CD4-positive, alpha-beta T cell treated with Interleukin-15 for 4 hours (primary cell): ENCODE measurements around the gene CFAP46.

Experiments used
- DNase-seq: peaks from one replicate; pipeline ENCODE4 v3.0.0-alpha.2; 2020; ENCODE audit warnings: low spot score

CFAP46 gene

GRCh38 chr10:132942101-132943057 lies at the start of gene CFAP46:
CFAP46 (minus strand) TSS chr10:132942570; CDS start chr10:132942484, 86 bp downstream.
- no peak for DNase-seq

- no peak for DNase-seq
These were observed 49.5 kb upstream of the CFAP46 start for GRCh38 chr10:132991706-132992432.

GRCh38 chr10:132990684-132991545 lies 48.5 kb upstream of the CFAP46 start:
- no peak for DNase-seq

- DNase-seq, result no peak
These were observed 47.4 kb upstream of the CFAP46 start for GRCh38 chr10:132989476-132990415.

DNA sequence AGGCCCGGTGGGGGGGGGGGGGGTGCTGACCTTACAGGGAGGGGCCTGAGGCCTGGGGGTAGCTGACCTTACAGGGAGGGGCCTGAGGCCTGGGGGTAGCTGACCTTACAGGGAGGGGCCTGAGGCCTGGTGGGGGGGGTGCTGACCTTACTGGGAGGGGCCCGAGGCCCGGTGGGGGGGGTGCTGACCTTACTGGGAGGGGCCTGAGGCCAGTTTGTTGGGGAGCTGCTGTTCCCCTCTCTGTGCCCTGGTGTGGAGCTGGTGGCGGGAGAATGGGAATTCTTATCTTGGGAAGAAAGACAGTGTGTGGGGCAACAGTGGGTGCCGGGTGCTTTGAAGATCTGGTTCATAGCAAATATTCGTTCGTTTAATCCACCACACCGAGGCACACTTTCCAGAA lies 46.6 kb upstream of the CFAP46 start:
- no peak for DNase-seq

- DNase-seq, result no peak
These were observed 45.6 kb upstream of the CFAP46 start for GRCh38 chr10:132987671-132988571.

- no peak for DNase-seq
These were observed 44.6 kb upstream of the CFAP46 start for GRCh38 chr10:132986978-132987377.

DNA sequence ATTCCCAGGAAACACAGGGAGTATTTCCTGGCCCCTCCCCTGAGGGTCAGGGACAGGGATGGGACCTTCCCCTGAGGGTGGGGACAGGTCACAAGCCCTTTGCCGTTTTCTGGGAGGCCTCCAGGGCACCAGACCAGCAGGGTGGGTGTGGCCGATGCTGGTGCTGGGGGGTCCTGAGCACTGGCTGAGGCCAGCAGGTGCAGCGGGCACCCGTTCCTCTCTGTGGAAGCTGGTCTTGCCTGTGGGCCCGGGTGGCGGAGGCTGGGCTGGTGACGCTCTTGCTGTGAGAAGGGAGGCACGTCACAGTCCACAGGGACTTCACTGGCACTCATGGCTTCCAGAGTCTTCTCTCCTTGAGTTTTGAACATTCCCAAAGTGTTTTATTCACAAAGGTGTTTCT lies 44.2 kb upstream of the CFAP46 start:
- no peak for DNase-seq

DNA sequence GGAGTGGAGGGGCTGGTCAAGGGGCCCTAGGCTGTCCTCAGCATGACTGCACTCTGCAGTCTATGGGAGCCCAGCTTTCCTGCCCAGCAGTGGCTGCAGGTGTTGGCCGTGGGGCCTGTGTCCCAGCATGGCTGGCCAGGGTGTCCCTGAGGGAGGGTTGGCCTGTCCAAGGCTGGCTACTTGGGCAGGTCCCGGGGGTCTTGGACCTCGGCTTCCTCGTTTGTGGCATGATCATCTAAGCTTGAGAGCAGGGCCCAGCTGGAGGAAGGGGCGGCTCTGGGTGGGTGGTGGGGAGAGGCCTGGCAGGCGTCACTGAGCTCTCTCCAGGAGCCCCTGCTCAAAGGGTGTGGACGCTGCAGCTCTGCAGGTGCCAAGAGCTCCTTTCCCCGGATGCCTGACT lies 43.7 kb upstream of the CFAP46 start:
- no peak for DNase-seq

DNA sequence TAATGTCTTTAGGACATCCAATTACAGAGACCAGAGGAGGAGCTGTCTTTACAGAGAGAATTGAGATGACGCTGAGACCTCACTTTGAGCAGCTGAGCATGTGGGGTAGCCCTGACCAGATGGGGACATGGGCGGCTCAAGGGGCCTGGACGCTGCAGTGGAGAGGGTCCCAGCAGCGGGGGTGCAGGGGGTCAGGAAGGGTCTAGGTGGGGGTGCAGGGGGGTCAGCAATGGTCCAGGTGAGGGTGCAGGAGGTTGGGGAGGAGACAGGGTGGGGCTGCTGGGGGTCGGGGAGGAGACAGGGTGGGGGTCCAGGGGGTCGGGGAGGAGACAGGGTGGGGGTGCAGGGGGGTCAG lies 43.2 kb upstream of the CFAP46 start:
- DNase-seq, result no peak

DNA sequence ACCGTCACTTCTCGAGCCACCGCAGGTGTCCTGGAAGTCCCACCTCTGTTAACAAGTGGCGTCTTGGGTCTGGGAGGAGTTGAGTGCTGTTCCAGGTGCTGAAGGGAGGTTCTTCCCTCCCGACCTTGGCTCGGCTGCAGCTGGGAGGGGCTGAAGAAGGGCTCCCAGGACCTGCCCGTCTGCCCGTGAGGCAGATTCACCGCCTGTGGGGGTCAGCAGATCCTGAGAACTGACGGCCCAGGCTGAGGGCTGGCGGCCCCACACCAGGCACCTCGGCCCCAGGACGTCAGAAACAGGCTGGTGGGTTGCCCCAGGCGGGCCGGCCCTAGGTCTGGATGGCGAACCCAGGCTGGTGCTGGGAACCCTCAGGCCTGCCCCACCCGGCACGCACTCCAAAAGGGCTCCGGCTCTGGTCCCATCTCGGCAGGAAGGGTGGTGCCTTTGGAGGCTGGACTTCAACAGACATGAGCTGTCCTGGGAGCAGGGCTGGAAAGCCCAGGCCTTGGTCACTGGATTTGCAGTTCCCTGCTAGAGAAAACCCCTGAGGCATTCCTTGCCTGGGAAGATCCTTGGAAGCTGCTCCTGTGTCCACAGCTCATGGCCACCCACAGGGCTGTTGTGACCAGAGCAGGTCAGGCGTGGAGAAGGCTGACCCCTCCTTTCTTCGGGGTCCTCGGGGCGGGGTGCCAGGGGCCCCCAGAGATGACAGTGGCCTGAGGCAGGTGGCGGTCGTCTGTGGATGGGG lies 42.6 kb upstream of the CFAP46 start:
- no peak for DNase-seq

DNA sequence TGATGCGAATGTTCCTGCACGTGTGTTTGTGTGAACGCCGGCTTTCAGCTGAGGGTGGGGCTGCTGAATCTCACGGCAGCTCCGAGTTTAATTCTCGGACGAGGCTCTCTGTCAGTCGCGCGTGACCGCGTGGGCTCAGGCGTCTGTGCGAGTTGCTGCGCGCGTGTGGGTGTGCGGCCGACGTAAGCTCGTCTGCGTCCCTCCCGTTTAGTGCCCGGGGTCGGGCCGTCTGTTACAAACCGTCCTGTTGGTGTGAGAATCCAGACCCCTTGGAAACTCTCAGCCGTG lies 41.6 kb upstream of the CFAP46 start:
- DNase-seq, result no peak

GRCh38 chr10:132983252-132984007 lies 41.1 kb upstream of the CFAP46 start:
- DNase-seq, result no peak

DNA sequence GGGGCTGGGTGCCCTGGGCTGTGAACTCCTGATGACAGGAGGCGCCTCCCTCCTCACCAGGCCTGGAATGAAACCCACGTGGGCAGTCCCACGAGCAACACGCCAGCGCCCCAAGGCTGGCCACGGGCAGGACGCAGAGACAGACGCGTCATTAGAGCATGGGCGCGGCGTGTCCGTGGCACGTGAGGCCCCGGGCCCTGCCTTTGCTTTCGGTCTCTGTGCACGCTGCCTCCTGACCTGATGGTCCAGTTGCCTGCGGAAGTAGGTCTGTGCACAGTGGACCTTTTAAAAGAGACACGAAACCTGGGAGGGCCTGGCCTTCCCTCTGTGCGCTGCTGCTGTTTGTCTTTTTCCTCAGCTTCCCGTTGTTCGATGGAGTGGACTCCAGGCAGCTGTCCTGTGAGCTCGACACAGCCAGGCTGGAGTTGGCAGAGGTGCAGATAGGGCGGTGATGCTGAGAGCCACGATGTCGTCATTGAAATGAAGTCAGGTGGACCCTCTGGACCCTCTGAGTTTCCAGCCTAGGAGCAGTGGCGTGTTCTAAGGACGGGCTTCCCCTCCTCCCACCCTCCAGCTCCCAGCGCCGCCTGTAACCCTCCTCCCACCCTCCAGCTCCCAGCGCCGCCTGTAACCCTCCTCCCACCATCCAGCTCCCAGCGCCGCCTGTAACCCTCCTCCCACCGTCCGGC lies 40.1 kb upstream of the CFAP46 start:
- DNase-seq, result no peak

- DNase-seq, result no peak
These were observed 39.4 kb upstream of the CFAP46 start for GRCh38 chr10:132981746-132982145.

GRCh38 chr10:132981173-132981555 lies 38.8 kb upstream of the CFAP46 start:
- no peak for DNase-seq

DNA sequence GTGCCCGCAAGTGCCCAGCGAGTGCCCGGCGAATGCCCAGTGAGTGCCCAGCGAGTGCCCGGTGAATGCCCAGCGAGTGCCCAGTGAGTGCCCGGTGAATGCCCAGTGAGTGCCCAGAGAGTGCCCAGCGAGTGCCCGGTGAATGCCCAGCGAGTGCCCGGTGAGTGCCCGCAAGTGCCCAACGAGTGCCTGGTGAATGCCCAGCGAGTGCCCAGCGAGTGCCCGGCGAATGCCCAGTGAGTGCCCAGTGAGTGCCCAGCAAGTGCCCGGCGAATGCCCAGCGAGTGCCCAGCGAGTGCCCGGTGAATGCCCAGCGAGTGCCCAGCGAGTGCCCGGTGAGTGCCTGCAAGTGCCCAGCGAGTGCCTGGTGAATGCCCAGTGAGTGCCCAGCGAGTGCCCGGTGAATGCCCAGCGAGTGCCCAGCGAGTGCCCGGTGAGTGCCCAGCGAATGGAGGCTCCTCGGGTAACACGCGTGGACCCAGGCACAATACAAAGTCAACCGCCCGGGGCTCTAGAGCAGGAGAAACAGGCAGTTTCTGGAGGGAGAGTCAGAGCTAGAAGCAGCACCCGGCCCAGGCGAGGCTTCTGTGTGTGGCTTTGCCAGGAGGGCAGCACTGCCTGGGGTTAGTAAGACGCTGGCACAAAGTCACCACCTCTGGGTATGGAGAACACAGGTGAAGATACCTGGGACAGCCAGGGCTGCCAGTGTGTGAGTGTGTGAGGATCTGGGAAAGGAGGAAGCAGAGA lies 38.2 kb upstream of the CFAP46 start:
- DNase-seq, result no peak
